GM12872 (cell line): ENCODE data around the gene AFF2.

Experiments used
- TF ChIP-seq, protein P1 (sequence below): IDR thresholded peaks from 3 replicates; pipeline ENCODE4 v1.5.1; 2011; ENCODE audit warnings: low read depth, mild to moderate bottlenecking, low read length, moderate library complexity; ENCODE audit not compliant: insufficient read depth

AFF2 gene

DNA sequence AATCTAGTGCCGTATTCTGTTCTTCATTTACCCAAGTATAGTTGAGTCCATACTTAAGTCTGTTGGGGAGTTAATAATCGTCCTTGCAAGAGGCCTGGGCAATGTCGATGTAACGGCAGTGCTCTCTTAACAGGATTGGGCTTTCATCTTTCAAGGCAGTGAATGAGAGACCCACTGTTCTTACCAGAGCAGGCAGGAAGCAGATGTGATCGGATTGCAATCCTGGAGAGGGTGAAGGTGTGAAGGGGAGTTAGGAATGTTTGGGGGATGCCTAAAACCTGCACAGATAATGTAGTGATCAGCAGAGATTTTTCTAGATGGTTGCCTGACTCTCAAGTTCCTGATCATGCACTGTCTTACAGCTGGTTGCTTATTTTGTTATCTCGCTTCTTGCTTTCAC is 308.4 kb downstream of the AFF2 start:
- TF ChIP-seq, protein P1, sequence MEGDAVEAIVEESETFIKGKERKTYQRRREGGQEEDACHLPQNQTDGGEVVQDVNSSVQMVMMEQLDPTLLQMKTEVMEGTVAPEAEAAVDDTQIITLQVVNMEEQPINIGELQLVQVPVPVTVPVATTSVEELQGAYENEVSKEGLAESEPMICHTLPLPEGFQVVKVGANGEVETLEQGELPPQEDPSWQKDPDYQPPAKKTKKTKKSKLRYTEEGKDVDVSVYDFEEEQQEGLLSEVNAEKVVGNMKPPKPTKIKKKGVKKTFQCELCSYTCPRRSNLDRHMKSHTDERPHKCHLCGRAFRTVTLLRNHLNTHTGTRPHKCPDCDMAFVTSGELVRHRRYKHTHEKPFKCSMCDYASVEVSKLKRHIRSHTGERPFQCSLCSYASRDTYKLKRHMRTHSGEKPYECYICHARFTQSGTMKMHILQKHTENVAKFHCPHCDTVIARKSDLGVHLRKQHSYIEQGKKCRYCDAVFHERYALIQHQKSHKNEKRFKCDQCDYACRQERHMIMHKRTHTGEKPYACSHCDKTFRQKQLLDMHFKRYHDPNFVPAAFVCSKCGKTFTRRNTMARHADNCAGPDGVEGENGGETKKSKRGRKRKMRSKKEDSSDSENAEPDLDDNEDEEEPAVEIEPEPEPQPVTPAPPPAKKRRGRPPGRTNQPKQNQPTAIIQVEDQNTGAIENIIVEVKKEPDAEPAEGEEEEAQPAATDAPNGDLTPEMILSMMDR: no peak

DNA sequence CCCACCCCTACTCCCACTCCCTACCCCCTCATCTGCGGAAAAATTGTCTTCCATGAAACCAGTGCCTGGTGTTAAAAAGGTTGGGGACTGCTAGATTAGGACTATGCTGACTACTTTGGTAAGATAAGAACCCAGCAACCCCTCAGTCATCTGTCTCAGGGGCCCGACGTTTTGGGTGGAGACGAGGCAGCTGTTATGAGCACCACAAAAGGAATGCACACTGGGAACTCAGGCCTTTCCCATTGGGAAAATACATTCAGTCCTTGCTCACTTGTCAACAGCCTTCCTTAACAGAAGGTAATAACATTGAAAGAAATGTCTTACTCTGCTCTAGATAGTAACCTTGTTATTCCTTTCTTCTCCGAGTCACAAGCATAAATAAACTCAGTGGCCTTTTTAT is 310.8 kb downstream of the AFF2 start:
- TF ChIP-seq, protein P1: no peak

DNA sequence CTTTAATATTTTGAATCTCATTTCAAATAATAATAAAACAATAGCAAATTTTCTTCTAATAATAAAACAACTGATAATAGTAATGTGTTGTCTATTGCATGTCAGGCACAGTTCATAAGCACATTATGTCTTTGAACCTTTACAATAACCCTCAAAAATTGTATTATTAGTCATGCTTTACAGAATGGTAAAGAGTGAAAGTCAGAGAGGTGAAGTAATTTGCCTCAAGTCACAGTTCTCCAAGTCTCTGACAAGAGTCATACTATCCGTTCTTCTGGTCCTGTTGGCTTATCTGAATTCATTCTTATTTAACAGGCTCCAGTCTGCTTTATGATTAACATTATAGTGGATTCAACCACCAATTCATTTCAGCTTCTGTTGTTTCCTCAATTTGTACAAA is 313.0 kb downstream of the AFF2 start:
- TF ChIP-seq, protein P1: no peak

DNA sequence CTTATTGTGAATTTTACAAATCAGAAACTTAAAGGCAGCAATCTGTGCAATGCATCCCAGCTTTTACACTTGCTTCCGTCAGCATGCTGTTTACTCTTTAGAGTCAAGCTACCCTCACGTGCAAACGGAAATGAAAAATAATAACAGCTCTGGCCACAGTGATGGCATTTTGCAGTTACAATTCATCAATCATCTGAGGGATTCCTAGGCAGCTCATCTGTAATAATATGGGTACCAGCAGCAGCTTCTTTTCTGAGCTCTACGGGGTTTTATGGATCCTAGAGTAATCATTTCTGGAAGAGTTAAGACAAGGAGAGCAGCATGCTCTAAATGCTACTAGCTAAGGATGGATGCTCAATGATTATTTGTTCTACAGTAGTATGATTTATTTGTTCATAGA is 313.6 kb downstream of the AFF2 start:
- TF ChIP-seq, protein P1: no peak

DNA sequence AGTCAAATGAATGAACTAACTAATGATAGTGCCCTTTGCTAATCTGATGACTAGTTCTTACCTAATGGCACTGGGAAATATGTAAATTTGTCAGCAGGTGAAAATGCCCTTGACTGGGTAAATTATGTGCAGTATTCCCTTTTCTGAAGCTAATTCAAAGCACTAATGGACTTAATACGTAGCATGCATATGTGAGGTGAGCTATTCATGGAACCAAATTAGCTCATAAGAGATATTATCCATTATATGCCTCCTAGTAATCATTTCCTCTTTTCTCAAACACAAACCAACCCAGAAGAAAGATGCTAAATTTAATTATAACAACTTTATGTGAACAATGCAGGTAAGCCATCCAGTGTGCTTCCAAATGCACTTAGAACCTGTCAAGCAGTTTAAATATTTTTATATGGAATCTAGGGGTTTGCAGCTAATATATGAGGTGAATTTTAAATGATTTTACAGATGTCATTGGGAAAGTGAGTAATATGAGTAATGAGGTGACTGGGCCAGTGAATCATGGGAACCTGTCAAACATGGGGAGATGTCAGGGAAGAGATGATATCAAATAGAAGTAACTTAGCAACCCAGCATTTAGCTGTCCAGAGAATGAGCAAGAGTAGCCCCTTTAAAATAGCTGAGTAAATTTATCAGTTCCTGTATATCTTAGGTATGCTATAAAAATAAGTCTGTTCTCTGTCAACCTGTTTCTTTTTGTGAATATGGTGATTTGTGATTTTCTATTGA is 315.0 kb downstream of the AFF2 start:
- TF ChIP-seq, protein P1: no peak

DNA sequence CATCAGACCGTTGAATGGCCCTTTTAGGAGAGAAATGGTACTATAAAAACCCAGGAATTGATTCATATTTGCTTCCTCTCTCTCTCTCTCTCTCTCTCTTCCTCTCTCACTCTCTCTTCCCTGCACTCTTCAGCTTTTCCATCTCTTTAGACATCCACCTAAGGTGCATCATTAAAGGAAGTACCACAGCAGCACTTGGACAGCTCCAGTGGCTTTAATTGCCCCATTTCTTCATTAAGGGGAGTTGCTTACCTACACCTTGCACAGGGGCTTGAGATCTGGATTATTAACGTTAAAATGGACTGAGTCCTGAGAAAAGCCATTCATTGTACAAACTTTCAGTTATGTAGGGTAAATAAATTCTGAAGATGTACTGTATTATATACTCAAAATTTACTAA is 323.6 kb downstream of the AFF2 start:
- TF ChIP-seq, protein P1: no peak

DNA sequence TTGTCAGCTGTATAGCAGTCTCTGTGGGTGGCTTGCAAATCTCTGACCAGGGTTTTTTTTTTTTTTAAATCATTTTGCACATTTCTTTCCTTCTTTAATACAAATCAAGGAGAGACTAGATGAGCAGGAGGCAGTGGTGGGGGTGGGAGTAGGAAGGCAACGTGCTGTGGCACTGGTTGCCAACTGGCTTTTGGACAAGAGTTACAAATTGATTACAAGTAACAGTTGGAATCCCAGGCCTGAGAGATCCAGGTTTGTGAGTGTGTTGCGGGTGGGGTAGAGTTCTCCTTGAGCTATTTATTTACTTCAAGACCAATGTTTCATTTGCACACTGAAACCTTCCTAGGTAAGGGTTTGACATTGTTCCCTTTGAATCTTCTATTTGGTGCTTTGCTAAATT is 325.3 kb downstream of the AFF2 start:
- TF ChIP-seq, protein P1: no peak
